OCI-LY3 (cell line): ENCODE data around the gene AATF.

ENCODE experiments used
- H2AFZ ChIP-seq: fragments of 200-600, 300-600 bp; shearing (Covaris generic); 2 replicates; pipeline ENCODE4 v1.6.0; 2014; ENCODE audit warnings: antibody characterized with exemption, low read depth, low read length
- H3K27ac ChIP-seq: fragments of 200-600, 300-600 bp; sonication (generic); 2 replicates; pipeline ENCODE4 v1.5.1; 2014; ENCODE audit warnings: mild to moderate bottlenecking, low read length, moderate library complexity, mixed read lengths
- H3K27me3 ChIP-seq: fragments of 200-600, 300-600 bp; sonication (generic); 2 replicates; pipeline ENCODE4 v1.6.1; 2014; ENCODE audit warnings: low read depth, low read length, mixed read lengths
- H3K36me3 ChIP-seq: fragments of 200-600, 300-600 bp; sonication (generic); replicated peaks from 2 replicates; pipeline ENCODE3; 2014; ENCODE audit warnings: low read depth, low read length, mixed read lengths
- H3K4me1 ChIP-seq: fragments of 300-600, 200-600 bp; sonication (generic); 2 replicates; pipeline ENCODE4 v1.6.1; 2014; ENCODE audit warnings: low read length, mixed read lengths
- H3K4me2 ChIP-seq: fragments of 200-600, 300-600 bp; sonication (generic); 2 replicates; pipeline ENCODE4 v1.6.1; 2014; ENCODE audit warnings: low read length, mixed read lengths
- H3K4me3 ChIP-seq: fragments of 300-600, 200-600 bp; sonication (generic); 2 replicates; pipeline ENCODE4 v1.5.1; 2014; ENCODE audit warnings: antibody characterized with exemption, mild to moderate bottlenecking, low read length, moderate library complexity
- H3K79me2 ChIP-seq: fragments of 300-600, 200-600 bp; shearing (Covaris generic); 2 replicates; pipeline ENCODE4 v1.6.1; 2014; ENCODE audit warnings: mild to moderate bottlenecking, low read length, mixed read lengths
- H3K9ac ChIP-seq: fragments of 300-600, 200-600 bp; shearing (Covaris generic); 2 replicates; pipeline ENCODE4 v1.6.0; 2014; ENCODE audit warnings: mild to moderate bottlenecking, low read length, moderate library complexity
- H3K9me3 ChIP-seq: fragments of 200-600, 300-600 bp; shearing (Covaris generic); 2 replicates; pipeline ENCODE4 v1.6.1; 2014; ENCODE audit warnings: low read length, mixed read lengths; ENCODE audit not compliant: insufficient read depth
- H4K20me1 ChIP-seq: fragments of 200-600, 300-600 bp; sonication (generic); 2 replicates; pipeline ENCODE4 v1.6.1; 2016; ENCODE audit warnings: low read length, mixed read lengths; ENCODE audit not compliant: insufficient read depth
- CTCF ChIP-seq: fragments of 200-600, 300-600 bp; sonication (generic); IDR thresholded peaks from 2 replicates; pipeline ENCODE4 v1.5.1; 2014; ENCODE audit warnings: antibody characterized with exemption, low read length, low read depth
- EZH2phosphoT487 ChIP-seq: fragments of 200-600 bp; shearing (Covaris generic); IDR thresholded peaks from 2 replicates; pipeline ENCODE4 v1.6.1; 2018; ENCODE audit warnings: antibody characterized with exemption, mixed run types, low read depth

Gene AATF

DNA sequence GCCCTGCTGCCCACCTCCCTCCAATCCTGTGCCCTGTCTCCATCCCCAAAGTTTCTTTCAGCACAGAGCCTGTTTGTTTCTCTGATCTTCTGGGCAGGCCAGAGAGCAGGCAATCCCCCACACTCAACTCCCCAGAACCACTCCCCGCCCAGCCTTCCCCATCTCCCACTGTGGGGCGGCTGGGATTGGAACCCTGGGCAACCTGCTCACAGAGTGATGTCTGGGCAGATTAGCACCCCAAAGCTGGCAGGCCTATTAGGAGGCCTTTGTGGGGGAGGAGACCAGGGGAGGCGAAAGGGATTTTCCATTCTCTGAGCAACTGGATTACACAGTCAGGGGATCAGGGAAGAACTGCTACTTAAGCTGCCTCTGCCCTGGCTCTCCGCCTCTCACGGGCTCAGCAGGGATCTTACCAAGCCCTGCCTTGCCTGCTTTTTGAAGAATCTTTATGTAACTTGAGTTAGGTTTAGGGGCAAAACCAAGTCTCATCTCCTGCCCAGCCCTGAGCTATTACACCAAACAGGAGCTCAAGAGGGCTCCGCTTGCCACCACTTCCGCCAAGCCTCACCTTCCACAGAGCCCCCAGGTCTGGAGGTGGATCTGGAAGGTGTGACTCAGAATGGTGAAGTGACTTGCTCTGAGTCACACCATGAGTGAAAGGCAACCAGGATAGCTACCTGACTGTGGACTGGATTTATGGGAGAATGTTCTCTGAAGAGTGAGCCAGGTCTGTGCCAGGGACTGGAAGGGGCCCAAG is 27.5 kb upstream of the AATF start:
- H3K79me2 ChIP-seq, result no peaks in the 10 kb centered on the region
- no peak for TF ChIP-seq CTCF
- H3K36me3 ChIP-seq, result no peaks in the 10 kb centered on the region
- H4K20me1 ChIP-seq, result no peaks in the 10 kb centered on the region
- no peak overlapping the region for H2AFZ ChIP-seq
- no peak overlapping the region for H3K4me2 ChIP-seq
- peaks cover 8% of the 10 kb centered on the region; the same call in 1 of the 2 replicates for H3K27me3 ChIP-seq
- peaks cover 8% of the 10 kb centered on the region; the same call in 1 of the 2 replicates for H3K4me1 ChIP-seq
- no peak overlapping the region for H3K4me3 ChIP-seq
- no peak overlapping the region for H3K27ac ChIP-seq
- no peak overlapping the region for H3K9ac ChIP-seq
- H3K9me3 ChIP-seq, result no peaks in the 10 kb centered on the region

DNA sequence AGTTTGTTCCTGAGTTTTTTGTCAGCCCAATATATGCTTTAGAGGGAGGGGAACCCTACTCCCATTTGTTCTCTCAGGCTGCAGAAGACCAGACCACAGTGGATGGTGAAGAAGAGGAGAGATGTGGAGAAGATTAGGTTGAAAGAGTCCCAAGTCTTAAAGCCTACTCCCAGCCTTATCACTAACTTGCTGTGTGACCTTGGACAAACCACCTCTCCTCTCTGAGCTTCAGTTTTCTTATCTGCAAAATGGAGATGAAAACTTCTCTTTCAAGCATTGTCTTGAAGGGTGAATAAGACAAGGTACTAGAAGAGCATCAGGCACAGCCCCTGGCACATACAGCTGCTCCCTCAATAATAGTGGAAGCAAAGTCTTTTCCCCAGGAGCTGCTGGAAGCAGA is 26.6 kb upstream of the AATF start:
- Histone ChIP-seq H3K4me1 (peaks cover 8% of the 10 kb centered on the region; the same call in 1 of the 2 replicates), H3K27ac (no peak overlapping the region), H3K4me2 (no peak overlapping the region), H3K9me3 (no peaks in the 10 kb centered on the region), H3K4me3 (no peak overlapping the region), H3K36me3 (no peaks in the 10 kb centered on the region), H2AFZ (no peak overlapping the region), H3K79me2 (no peaks in the 10 kb centered on the region), H3K27me3 (peaks cover 8% of the 10 kb centered on the region; the same call in 1 of the 2 replicates), H3K9ac (no peak overlapping the region), H4K20me1 (no peaks in the 10 kb centered on the region)
- TF ChIP-seq EZH2phosphoT487, result no peak
- TF ChIP-seq CTCF, result no peak

GRCh38 chr17:36923814-36924221 is 24.9 kb upstream of the AATF start:
- Histone ChIP-seq H3K27ac (no peak overlapping the region), H3K4me3 (no peak overlapping the region), H3K79me2 (no peaks in the 10 kb centered on the region), H3K9me3 (no peaks in the 10 kb centered on the region), H4K20me1 (no peaks in the 10 kb centered on the region), H2AFZ (no peak overlapping the region), H3K9ac (no peak overlapping the region), H3K36me3 (no peaks in the 10 kb centered on the region), H3K4me1 (peaks cover 21% of the 10 kb centered on the region), H3K27me3 (peaks cover 8% of the 10 kb centered on the region; the same call in 1 of the 2 replicates), H3K4me2 (no peak overlapping the region)
- TF ChIP-seq CTCF (no peak), EZH2phosphoT487 (no peak)

- Histone ChIP-seq H3K9ac (no peak overlapping the region), H3K79me2 (no peaks in the 10 kb centered on the region), H2AFZ (no peak overlapping the region), H3K36me3 (no peaks in the 10 kb centered on the region), H4K20me1 (no peaks in the 10 kb centered on the region), H3K4me1 (peaks cover 26% of the 10 kb centered on the region), H3K4me2 (no peak overlapping the region), H3K27ac (no peak overlapping the region), H3K27me3 (no peaks in the 10 kb centered on the region), H3K9me3 (no peaks in the 10 kb centered on the region), H3K4me3 (no peak overlapping the region)
- TF ChIP-seq CTCF (no peak), EZH2phosphoT487 (no peak)
Measured at GRCh38 chr17:36926226-36926625, 22.5 kb upstream of the AATF start.
